SK-N-SH treated with all-trans-retinoic acid at 6 μM for 48 hours (cell line): Measurements from ENCODE around the gene AGRP.

ENCODE experiments used
- RARB ChIP-seq: fragments of 250-450 bp; sonication (Bioruptor Pico); IDR thresholded peaks from 2 replicates; pipeline ENCODE4 v1.8.0; 2021; ENCODE audit warnings: mild to moderate bottlenecking, moderate library complexity
- TCF4 ChIP-seq: fragments of 250-450 bp; sonication (Bioruptor Pico); IDR thresholded peaks from 2 replicates; pipeline ENCODE4 v1.8.0; 2021; ENCODE audit warnings: mild to moderate bottlenecking, moderate library complexity, borderline replicate concordance
- ZNF70 ChIP-seq: fragments of 450-650 bp; formaldehyde crosslinking; IDR thresholded peaks from 2 replicates; pipeline ENCODE4 v1.5.0; 2020; ENCODE audit warnings: mild to moderate bottlenecking, moderate library complexity
- ZNF8 ChIP-seq: fragments of 450-650 bp; formaldehyde crosslinking; IDR thresholded peaks from 2 replicates; pipeline ENCODE4 v1.5.0; 2020; ENCODE audit warnings: mild to moderate bottlenecking, moderate library complexity
- TF ChIP-seq, protein P1 (sequence below): fragments of 250-450 bp; sonication (Bioruptor Pico); IDR thresholded peaks from 2 replicates; pipeline ENCODE4 v1.8.0; 2020; ENCODE audit warnings: mild to moderate bottlenecking, moderate library complexity, borderline replicate concordance

GRCh38 chr16:67528222-67528869 is 45.0 kb upstream of the AGRP start, which contains the start of gene RIPOR1:
- TF ChIP-seq RARB (CRISPR knock-in tag) (no peak), ZNF70 (CRISPR knock-in tag) (no peak), TCF4 (CRISPR knock-in tag) (no peak), ZNF8 (CRISPR knock-in tag) (no peak)
- TF ChIP-seq, protein P1, sequence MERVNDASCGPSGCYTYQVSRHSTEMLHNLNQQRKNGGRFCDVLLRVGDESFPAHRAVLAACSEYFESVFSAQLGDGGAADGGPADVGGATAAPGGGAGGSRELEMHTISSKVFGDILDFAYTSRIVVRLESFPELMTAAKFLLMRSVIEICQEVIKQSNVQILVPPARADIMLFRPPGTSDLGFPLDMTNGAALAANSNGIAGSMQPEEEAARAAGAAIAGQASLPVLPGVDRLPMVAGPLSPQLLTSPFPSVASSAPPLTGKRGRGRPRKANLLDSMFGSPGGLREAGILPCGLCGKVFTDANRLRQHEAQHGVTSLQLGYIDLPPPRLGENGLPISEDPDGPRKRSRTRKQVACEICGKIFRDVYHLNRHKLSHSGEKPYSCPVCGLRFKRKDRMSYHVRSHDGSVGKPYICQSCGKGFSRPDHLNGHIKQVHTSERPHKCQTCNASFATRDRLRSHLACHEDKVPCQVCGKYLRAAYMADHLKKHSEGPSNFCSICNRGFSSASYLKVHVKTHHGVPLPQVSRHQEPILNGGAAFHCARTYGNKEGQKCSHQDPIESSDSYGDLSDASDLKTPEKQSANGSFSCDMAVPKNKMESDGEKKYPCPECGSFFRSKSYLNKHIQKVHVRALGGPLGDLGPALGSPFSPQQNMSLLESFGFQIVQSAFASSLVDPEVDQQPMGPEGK, result no peak
